Endothelial cell (in vitro differentiated cells): ENCODE results near the gene GNAZ. TPM values are rescaled to one million over a fixed set of nuclear protein-coding genes. Genes with fewer than 3 reads are reported as not detected.
"Not testable (repeated sequence)": the region's sequence is repeated elsewhere in the genome, so short reads cannot be mapped to it uniquely, and the experiment has no call there.

Experiments
- DNase-seq: peaks from one replicate; pipeline ENCODE4 v3.0.0; 2021; ENCODE audit warnings: low spot score
- H3K27ac Mint-ChIP-seq: one replicate; pipeline ENCODE4 v1.8.0; 2021; ENCODE audit warnings: mixed read lengths, inconsistent platforms; ENCODE audit not compliant: unreplicated experiment
- H3K27me3 Mint-ChIP-seq: one replicate; pipeline ENCODE4 v1.8.0; 2021; ENCODE audit warnings: mild to moderate bottlenecking, moderate library complexity, mixed read lengths, inconsistent platforms; ENCODE audit not compliant: unreplicated experiment
- H3K36me3 Mint-ChIP-seq: one replicate; pipeline ENCODE4 v1.8.0; 2021; ENCODE audit warnings: mild to moderate bottlenecking, low read depth, mixed read lengths, inconsistent platforms; ENCODE audit not compliant: unreplicated experiment
- H3K4me1 Mint-ChIP-seq: one replicate; pipeline ENCODE4 v1.8.0; 2021; ENCODE audit warnings: mild to moderate bottlenecking, mixed read lengths, inconsistent platforms; ENCODE audit not compliant: unreplicated experiment
- H3K4me3 Mint-ChIP-seq: one replicate; pipeline ENCODE4 v1.8.0; 2021; ENCODE audit warnings: mild to moderate bottlenecking, mixed read lengths, inconsistent platforms; ENCODE audit not compliant: unreplicated experiment
- H3K9me3 Mint-ChIP-seq: one replicate; pipeline ENCODE4 v1.8.0; 2021; ENCODE audit warnings: mixed read lengths, inconsistent platforms; ENCODE audit not compliant: unreplicated experiment
- CTCF ChIP-seq: fragments of 200-600 bp; sonication (generic); IDR thresholded peaks from one replicate; pipeline ENCODE4 v1.5.0; 2021; ENCODE audit warnings: antibody characterized with exemption; ENCODE audit not compliant: unreplicated experiment
- total RNA-seq: library from RNA; stranded (reverse); fragmentation: NEBNext Ultra II Directional; extraction: Animal tissue kit (Norgen Biotek cat#: 25700); gene quantifications from one replicate; pipeline ENCODE4 v1.2.1, GENCODE V29; 2021; ENCODE audit not compliant: unreplicated experiment

The GNAZ gene
- total RNA-seq, 1 donor from 2014 or later = 0.21 TPM

GRCh38 chr22:23132376-23133091, 62.2 kb downstream of the GNAZ start:
- Mint-ChIP-seq H3K4me1 (no peaks in the 10 kb centered on the region), H3K27me3 (peaks cover 4% of the 10 kb centered on the region), H3K9me3 (no peaks in the 10 kb centered on the region), H3K27ac (no peak overlapping the region), H3K36me3 (no peaks in the 10 kb centered on the region), H3K4me3 (no peak overlapping the region)
- no peak for DNase-seq
- TF ChIP-seq CTCF = no peak

GRCh38 chr22:23133922-23134321, 63.6 kb downstream of the GNAZ start:
- Mint-ChIP-seq H3K4me3 (no peak overlapping the region), H3K4me1 (peaks cover 12% of the 10 kb centered on the region), H3K36me3 (no peaks in the 10 kb centered on the region), H3K9me3 (no peaks in the 10 kb centered on the region), H3K27me3 (peaks cover 4% of the 10 kb centered on the region), H3K27ac (no peak overlapping the region)
- DNase-seq = no peak
- TF ChIP-seq CTCF = no peak

GRCh38 chr22:23136991-23137390, 66.7 kb downstream of the GNAZ start:
- H3K36me3 Mint-ChIP-seq, DNase-seq, H3K27ac Mint-ChIP-seq, H3K27me3 Mint-ChIP-seq, H3K4me3 Mint-ChIP-seq, H3K9me3 Mint-ChIP-seq: not testable (repeated sequence)
- peaks cover 12% of the 10 kb centered on the region for H3K4me1 Mint-ChIP-seq

DNA sequence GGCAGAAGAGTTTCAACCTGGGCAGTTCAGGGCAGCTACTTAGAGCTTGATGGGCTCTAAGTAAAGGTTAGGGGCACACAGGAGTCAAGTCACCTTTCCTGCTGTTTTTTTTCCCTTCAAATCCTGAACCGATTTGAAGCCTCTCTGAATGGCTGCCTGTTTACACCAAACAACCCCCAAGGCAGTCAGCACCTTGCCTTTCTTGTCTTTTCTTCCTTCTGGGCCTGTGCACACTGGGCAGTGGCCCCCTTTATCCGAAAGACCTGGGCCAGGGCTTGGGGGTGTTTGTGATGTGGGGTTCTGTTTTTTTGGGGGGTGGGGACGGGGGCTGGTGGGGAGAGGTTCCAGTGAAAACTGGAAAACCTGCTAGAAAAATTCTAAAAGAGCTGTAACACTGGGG, 67.1 kb downstream of the GNAZ start:
- no peak for DNase-seq
- no peak overlapping the region for H3K4me3 Mint-ChIP-seq
- H3K27ac Mint-ChIP-seq = no peak overlapping the region
- no peak for TF ChIP-seq CTCF
- H3K27me3 Mint-ChIP-seq = peaks cover 4% of the 10 kb centered on the region
- peaks cover 12% of the 10 kb centered on the region for H3K4me1 Mint-ChIP-seq
- H3K9me3 Mint-ChIP-seq = no peaks in the 10 kb centered on the region
- no peaks in the 10 kb centered on the region for H3K36me3 Mint-ChIP-seq

GRCh38 chr22:23137905-23138561, 67.7 kb downstream of the GNAZ start:
- peaks cover 16% of the 10 kb centered on the region for H3K4me1 Mint-ChIP-seq
- H3K27me3 Mint-ChIP-seq = peaks cover 9% of the 10 kb centered on the region
- H3K36me3 Mint-ChIP-seq = no peaks in the 10 kb centered on the region
- H3K4me3 Mint-ChIP-seq = no peak overlapping the region
- no peaks in the 10 kb centered on the region for H3K9me3 Mint-ChIP-seq
- TF ChIP-seq CTCF = no peak
- H3K27ac Mint-ChIP-seq = no peak overlapping the region
- DNase-seq = no peak
